ENCODE measurements around the gene OSM.

Gene OSM

GRCh38 chr22:30297991-30298701, 31.5 kb upstream of the OSM start:
- in situ Hi-C loops (cut with MboI; ENCODE audit: low sequenced_read_pairs) = no loop called here

DNA sequence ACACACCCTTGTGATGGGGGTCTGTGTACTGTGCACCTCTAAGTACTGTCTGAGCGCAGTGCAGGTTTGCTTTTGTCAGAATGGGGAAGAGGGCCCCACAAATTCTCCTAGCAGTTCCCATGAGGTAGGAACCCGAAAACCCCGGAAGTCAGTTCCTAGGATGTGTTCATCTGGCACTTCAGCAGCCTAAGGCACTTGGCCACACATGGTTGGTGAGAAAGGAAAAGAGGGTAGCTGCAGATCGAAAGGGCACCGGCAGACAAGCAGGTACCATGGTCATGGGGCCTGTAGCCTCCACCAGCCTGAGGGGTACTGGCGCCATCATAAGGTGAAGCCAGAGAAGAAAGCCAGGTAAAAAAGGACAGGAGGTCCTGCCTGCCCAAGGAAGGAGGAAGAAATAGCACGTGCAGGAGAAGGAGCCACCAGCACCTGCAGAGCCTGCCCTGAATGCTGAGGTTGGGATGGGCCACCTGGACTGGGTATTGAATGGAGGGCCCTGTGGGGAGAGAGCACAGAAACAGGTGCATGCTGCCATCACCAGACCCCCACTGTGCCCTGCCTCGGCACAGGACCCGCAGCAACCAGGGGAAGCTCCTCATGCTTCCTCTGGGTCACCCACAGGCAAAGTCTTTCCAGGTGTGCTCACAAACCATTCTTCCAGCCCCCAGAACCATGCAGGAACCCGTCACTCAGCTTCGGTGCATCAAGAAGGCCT, 30.8 kb upstream of the OSM start:
- in situ Hi-C loops (cut with MboI; ENCODE audit: low sequenced_read_pairs) = no loop called here

DNA sequence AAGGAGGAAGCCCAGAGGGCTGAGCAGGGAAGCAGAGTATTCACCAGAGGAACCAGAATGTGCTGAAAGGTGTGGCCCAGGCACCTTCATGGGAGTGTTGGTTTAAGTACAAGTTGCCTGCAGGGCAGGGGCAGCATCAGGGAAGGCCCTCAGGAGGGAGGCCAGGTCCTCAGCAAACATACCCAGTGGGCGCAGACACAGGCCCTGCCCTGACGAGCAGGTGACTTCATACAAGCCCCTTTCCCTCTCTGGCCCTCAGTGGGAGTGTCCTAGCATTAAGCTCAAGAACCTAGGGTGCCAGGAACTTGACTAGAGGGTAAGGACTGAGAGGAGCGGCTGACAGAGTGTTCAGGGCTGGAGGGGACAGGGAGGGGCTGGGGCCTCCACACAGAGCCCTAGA, 30.2 kb upstream of the OSM start:
- in situ Hi-C loops (cut with MboI; ENCODE audit: low sequenced_read_pairs) = no loop called here

- in situ Hi-C loops (cut with MboI; ENCODE audit: low sequenced_read_pairs) = no loop called here
Observed at GRCh38 chr22:30296324-30296723, 29.7 kb upstream of the OSM start.

- in situ Hi-C loops (cut with MboI; ENCODE audit: low sequenced_read_pairs) = no loop called here
Observed at GRCh38 chr22:30295576-30295975, 28.9 kb upstream of the OSM start.

- in situ Hi-C loops (cut with MboI; ENCODE audit: low sequenced_read_pairs) = no loop called here
Observed at GRCh38 chr22:30294830-30295229, 28.2 kb upstream of the OSM start.

GRCh38 chr22:30294066-30294465, 27.4 kb upstream of the OSM start:
- in situ Hi-C loops (cut with MboI; ENCODE audit: low sequenced_read_pairs) = no loop called here

DNA sequence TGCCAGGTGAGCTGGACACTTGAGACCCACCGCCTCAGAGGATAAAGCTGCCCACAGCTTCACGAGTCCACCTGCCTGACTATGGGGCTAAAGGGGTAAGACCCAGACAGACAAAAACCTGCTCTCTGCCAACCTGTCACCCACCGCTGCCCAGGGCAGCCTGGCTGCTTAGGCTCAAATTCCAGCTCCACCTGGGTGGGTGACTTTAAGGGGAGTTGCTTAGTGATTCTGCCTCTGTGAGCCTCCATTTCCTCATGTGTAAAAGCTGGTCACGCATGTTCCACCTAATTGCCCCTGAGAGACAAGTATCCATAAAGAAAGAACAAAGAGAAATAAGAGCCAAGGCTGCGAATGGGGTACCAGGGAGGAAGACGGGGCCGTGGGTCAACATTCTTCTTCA, 26.4 kb upstream of the OSM start:
- in situ Hi-C loops (cut with MboI; ENCODE audit: low sequenced_read_pairs) = no loop called here

- in situ Hi-C loops (cut with MboI; ENCODE audit: low sequenced_read_pairs) = no loop called here
Observed at GRCh38 chr22:30292069-30292970, 25.7 kb upstream of the OSM start.

DNA sequence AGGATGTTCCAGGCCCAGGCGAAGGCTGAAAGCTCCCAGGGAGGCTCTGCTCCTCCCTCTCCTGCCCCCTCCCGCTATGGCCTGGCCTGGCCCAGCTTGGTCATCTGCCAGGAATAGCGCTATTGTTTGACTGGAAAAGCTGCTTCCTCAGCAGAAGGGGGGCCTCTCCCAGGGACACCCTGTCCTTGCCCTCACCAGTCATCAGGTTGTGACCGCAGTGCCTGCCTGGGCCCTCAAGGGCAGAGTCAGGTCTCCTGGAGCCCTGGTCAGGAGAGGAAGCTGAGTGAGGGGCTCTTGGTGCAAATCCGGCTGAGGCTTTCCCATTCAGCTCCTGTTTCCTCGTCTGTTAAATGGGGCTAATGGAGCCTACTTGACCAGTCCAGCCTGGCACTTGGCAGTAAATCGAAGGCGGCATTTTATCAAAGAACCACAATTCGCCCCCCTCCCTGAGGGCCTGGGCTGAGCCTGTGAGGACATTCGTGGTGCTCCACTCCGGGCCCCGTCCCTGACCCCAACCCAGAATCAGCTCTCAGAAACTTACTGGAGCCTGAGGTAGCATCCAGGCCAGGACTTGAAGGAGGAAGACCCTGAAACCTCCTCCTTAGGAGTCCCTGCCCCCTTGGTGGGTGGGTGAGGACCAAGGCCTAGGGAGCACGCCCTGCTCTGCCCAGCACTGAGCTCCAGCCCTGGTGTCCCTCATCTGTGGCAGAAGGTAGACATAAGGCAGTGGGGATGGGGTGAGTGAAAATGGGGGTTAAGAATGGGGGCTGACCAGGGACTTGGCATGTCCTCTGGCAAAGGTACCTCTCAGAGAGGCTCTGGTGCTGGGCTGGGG, 24.6 kb upstream of the OSM start:
- in situ Hi-C loops (cut with MboI; ENCODE audit: low sequenced_read_pairs) = no loop called here

- in situ Hi-C loops (cut with MboI; ENCODE audit: low sequenced_read_pairs) = no loop called here
Observed at GRCh38 chr22:30290342-30291057, 23.8 kb upstream of the OSM start.

DNA sequence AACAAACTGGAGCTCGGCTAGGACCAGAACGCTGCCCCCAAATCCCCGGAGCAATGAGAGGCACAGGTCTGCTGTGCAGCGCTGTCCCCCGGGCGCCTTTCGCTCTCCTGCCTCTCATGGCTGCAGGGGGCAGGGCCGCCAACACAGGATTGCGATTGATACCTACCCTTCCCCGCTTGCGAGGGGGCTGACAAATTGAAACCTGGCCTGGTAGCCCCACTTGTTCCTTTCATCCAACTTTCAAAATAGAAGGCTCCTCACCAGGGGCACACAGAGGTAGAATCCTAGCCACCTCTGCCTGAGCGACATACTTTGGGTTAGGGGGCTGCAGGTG, 23.3 kb upstream of the OSM start:
- in situ Hi-C loops (cut with MboI; ENCODE audit: low sequenced_read_pairs) = no loop called here

GRCh38 chr22:30289141-30289979, 22.7 kb upstream of the OSM start, which contains the start of gene CASTOR1:
CASTOR1 (minus strand) TSS chr22:30289505; CDS start chr22:30289497, 8 bp downstream.
- in situ Hi-C loops (cut with MboI; ENCODE audit: low sequenced_read_pairs) = no loop called here

DNA sequence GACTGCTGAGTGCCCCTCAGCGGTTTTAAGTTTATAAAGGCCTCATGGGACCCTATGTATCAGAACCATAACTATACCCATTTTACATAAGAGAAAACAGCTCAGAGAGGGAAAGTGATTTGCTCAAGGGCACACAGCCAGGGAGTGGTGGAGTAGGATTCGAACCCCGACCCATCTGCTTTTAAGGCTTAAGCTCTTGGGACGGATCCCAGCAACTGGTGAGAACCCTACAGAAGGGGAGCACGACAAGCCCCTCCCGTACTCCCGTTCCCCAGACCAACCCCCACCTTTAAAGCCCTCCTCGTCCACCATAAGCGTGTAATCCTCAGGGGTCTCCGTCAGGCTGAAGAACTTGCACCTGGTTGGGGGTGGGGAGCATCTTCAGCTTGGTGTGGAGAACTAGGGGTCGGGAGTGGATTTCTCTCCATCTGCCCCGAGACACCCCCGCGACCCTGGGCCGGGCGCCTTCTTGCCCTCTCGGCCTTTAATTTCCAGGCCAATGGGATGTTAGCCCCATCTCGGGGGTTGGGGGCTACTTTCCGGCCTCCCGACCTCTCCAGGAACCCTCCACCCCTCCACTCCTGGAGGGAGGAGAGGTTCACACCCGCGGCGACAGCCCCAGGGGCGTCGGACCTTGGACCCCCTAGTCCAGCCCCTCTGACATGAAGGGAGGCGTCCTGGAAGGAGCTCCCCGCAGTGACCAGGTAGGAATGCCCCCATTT, 21.9 kb upstream of the OSM start:
- in situ Hi-C loops (cut with MboI; ENCODE audit: low sequenced_read_pairs) = no loop called here

GRCh38 chr22:30287648-30288418, 21.2 kb upstream of the OSM start:
- in situ Hi-C loops (cut with MboI; ENCODE audit: low sequenced_read_pairs) = no loop called here

- in situ Hi-C loops (cut with MboI; ENCODE audit: low sequenced_read_pairs) = no loop called here
Observed at GRCh38 chr22:30286813-30287647, 20.4 kb upstream of the OSM start.

DNA sequence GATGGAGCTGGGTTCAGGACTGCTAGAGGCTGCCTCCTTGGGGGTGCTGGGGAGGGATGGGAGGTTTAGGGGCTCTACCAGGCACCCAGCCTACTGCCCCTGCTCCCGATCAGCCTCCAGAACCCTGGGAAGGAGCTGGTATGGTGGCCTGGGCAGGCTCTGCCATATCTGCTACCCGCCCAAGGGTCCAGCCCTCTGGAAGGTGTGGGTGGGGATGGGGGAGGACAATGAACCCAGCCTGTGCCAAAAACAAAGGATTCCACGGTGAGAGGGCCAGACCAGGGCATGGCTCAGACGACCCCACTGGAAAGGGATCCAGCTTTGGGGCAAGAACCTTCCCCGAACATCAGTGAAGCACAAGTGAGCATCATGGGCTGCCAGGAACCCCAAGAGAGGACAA, 19.7 kb upstream of the OSM start:
- in situ Hi-C loops (cut with MboI; ENCODE audit: low sequenced_read_pairs) = no loop called here

All from HL-60/S4 (cell line).